Skeletal muscle cell (primary cell): ENCODE results near the gene LRRC8D.
"Not testable (repeated sequence)": the region's sequence is repeated elsewhere in the genome, so short reads cannot be mapped to it uniquely, and the experiment has no call there.

Source experiments
- DNase-seq: peaks from one replicate; pipeline ENCODE4 v3.0.0-alpha.2; 2010; ENCODE audit warnings: low read depth
- H3K4me3 ChIP-seq: 2 replicates; pipeline ENCODE4 v1.5.1; 2011; ENCODE audit warnings: low read depth, mild to moderate bottlenecking, control low read depth, low read length, moderate library complexity

LRRC8D gene

GRCh38 chr1:89820422-89821321 lies at the start of gene LRRC8D:
Gene LRRC8D (plus strand): TSS chr1:89821032. CDS start chr1:89933069, 112,037 bp downstream.
- H3K4me3 ChIP-seq, result peak within 1 kb of the TSS; percentile 66
- DNase-seq, result no peak

DNA sequence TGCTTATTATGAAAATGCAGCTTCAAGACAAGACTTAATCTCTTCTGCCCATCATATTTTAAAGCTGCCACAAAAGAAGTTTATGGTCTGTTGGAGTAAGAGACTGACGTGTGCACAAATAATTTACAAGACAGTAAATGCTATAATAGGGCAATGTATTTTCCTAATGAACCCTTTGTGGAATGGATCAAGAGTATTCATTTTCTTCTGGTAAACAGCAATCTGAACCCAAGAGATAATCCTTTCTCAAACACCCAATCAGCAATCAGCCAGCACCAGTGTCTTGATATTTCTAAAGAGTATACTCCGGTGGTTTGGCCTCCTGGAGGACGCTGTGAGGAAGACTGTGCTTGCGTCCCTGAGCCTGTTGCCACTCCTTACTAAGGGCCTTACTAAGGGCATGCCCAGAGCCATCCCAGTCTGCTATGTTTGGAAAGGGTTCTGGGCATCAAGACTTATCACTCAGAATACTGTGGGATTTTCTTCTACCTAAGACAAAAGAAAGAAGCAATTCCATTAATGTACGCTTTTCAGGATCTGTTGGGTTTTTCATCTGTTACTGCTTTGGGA lies 48.8 kb upstream of the LRRC8D start:
- no peak for DNase-seq
- H3K4me3 ChIP-seq, result no peak overlapping the region

- H3K4me3 ChIP-seq, DNase-seq: not testable (repeated sequence)
These were observed 44.7 kb upstream of the LRRC8D start for GRCh38 chr1:89776104-89776503.

GRCh38 chr1:89777271-89777670 lies 43.6 kb upstream of the LRRC8D start:
- not testable (repeated sequence) for H3K4me3 ChIP-seq

GRCh38 chr1:89779151-89779940 lies 41.5 kb upstream of the LRRC8D start:
- DNase-seq, result no peak
- H3K4me3 ChIP-seq, result no peak overlapping the region

More at GRCh38 chr1:89777271-89777670, 43.6 kb upstream of the LRRC8D start:
- DNase-seq, result not testable (repeated sequence)

- no peak overlapping the region for H3K4me3 ChIP-seq
- DNase-seq, result no peak
These were observed 40.1 kb upstream of the LRRC8D start for GRCh38 chr1:89780721-89781120.

GRCh38 chr1:89781494-89782126 lies 39.2 kb upstream of the LRRC8D start:
- no peak for DNase-seq
- H3K4me3 ChIP-seq, result no peak overlapping the region

- no peak overlapping the region for H3K4me3 ChIP-seq
- DNase-seq, result no peak
These were observed 34.1 kb upstream of the LRRC8D start for GRCh38 chr1:89786628-89787214.

- no peak for DNase-seq
- H3K4me3 ChIP-seq, result no peak overlapping the region
These were observed 30.2 kb upstream of the LRRC8D start for GRCh38 chr1:89790592-89790991.

DNA sequence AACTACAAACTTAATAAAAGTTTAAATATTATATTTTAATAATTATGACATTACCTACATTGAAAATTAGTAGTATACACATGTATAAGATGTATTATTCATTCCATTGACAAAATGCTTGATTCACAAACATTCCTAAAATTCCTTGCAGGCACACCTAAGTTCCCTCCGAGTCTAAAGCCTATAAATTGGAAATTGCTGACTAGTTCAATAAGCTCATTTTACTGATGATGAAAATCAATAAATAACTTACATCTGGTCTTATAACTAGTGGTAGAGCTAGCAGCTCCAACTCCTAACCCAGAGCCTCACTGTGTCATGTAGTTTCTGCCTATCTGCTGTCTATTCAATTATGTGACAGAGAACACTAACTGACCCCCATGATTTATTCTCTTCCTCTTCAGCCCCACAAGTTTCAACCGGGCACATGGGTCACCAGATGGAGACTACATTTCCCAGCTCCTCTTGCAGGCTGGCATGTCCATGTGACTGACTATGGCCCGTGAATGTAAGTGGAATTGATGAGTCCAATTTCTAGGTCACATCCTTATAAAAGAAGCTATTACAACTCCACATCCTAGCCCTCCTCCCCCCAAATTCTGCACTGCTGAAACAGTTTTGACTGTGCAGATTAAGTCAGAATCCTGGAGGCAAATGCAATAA lies 29.6 kb upstream of the LRRC8D start:
- no peak for DNase-seq
- H3K4me3 ChIP-seq, result no peak overlapping the region

DNA sequence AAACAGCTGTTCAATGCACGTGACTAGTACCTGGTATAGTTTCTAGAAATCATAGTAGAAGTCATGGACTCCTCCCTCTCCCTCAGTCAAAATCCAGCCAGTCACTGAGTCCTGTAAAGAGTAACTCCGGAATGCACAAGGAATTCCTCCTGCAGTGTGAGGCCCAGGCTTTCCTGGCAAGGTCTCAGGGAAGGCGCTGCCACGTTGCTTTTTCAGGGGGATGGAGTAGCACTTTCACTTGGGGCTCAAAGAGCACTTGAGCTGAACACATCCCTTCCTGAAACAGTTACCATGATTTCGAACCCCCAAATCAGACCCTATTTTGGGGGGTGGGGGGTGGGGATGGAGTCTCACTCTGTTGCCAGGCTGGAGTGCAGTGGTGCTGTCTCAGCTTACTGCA lies 26.4 kb upstream of the LRRC8D start:
- no peak overlapping the region for H3K4me3 ChIP-seq
- no peak for DNase-seq

- DNase-seq, result not testable (repeated sequence)
These were observed 25.3 kb upstream of the LRRC8D start for GRCh38 chr1:89795571-89795970.

DNA sequence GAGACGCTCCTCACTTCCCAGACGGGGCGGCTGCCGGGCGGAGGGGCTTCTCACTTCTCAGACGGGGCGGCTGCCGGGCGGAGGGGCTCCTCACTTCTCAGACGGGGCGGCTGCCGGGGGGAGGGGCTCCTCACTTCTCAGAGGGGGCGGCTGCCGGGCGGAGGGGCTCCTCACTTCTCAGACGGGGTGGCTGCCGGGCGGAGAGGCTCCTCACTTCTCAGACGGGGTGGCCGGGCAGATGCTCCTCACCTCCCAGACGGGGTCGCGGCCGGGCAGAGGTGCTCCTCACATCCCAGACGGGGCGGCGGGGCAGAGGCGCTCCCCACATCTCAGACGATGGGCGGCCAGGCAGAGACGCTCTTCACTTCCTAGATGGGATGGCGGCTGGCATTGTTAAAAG lies 23.0 kb upstream of the LRRC8D start:
- not testable (repeated sequence) for H3K4me3 ChIP-seq, DNase-seq

More at GRCh38 chr1:89795571-89795970, 25.3 kb upstream of the LRRC8D start:
- H3K4me3 ChIP-seq, result not testable (repeated sequence)

DNA sequence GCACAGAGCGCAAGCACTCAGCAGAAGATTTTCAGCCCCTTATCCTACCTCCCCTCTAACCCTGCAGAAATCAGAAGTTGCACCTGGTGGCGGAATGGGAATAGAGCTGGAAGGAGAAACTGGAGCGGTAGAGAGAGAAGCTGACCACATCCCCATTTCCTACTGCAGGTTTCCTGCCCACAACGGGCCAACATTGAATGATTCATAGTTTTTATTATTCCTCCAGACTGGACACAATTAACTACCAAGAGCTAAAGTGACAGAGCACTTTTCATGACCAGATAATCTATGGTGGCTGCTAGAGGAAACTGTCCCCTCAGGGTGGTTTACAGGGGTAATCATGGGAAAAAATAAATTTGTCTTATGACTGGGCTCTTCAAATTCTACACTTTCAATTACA lies 21.3 kb upstream of the LRRC8D start:
- no peak for DNase-seq
- H3K4me3 ChIP-seq, result no peak overlapping the region

- no peak for DNase-seq
- no peak overlapping the region for H3K4me3 ChIP-seq
These were observed 20.7 kb upstream of the LRRC8D start for GRCh38 chr1:89800022-89800655.

DNA sequence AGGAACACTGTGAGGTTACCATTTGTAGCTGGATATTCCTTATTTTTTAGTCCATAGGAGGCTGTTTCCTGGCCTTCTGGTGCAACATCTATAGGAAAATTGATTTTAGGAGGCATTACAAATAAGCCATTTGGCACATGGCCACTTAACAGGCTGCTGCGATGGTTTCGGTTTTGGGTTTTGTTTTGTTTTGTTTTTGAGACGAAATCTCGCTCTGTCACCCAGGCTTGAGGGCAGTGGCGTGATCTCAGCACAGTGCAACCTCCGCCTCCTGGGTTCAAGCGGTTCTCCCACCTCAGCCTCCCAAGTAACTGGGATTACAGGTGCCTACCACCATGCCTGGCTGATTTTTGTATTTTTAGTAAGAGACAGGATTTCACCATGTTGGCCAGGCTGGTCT lies 20.1 kb upstream of the LRRC8D start:
- no peak for DNase-seq
- H3K4me3 ChIP-seq, result no peak overlapping the region

GRCh38 chr1:89802051-89802450 lies 18.8 kb upstream of the LRRC8D start:
- no peak overlapping the region for H3K4me3 ChIP-seq
- no peak for DNase-seq

DNA sequence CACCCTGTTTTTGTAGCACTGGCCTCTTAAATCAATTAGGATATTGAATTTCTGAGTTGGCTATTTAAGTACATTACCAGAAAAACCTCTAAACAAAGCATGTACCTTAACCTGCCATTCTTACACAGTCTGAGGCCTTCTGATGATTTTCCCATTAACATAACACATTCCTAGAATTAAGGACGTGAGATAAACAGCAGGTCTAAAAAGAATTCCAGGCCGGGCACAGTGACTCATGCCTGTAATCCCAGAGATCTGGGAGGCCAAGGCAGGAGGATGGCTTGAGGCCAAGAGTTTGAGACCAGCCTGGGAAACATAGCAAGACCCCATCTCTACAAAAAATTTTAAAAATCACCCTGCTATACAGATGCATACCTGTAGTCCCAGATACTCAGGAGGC lies 18.0 kb upstream of the LRRC8D start:
- no peak overlapping the region for H3K4me3 ChIP-seq

More for the DNA sequence above, 18.0 kb upstream of the LRRC8D start:
- no peak for DNase-seq
